ENCODE data around the gene ARHGEF18.
"Not testable (repeated sequence)": the region's sequence is repeated elsewhere in the genome, so short reads cannot be mapped to it uniquely, and the experiment has no call there.

Gene ARHGEF18

GRCh38 chr19:7368456-7368855 is 19.7 kb downstream of the ARHGEF18 start:
- Histone ChIP-seq H3K9me3 (ENCODE audit: control insufficient read depth, low read length) (no peaks in the 10 kb centered on the region), H3K79me2 (no peaks in the 10 kb centered on the region), H3K4me3 (ENCODE audit: low read depth, low read length) (no peak overlapping the region), H3K27me3 (ENCODE audit: control insufficient read depth, insufficient read depth, low read length) (no peaks in the 10 kb centered on the region), H3K4me1 (no peaks in the 10 kb centered on the region), H2AFZ (no peak overlapping the region), H3K27ac (no peak overlapping the region), H3K36me3 (ENCODE audit: control insufficient read depth, insufficient read depth, low read length) (no peaks in the 10 kb centered on the region), H3K9ac (no peak overlapping the region), H3K4me2 (ENCODE audit: low read length) (no peak overlapping the region)
- TF ChIP-seq CTCF (IDR thresholded peaks at IDR 0.05), result no peak

DNA sequence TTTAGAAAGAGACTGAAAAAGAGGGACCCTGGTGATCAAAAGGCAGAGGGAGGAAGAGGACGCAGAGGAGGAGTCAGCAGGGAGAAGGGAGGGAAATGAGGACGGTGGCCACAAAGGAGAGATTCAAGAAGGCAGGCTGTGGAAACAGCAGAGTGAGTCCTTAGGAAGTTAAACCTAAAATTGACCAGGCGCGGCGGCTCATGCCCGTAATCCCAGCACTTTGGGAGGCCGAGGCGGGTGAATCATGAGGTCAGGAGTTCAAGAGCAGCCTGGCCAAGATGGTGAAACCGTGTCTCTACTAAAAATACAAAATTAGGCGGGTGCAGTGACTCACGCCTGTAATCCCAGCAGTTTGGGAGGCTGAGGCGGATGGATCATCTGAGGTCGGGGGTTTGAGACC is 20.1 kb downstream of the ARHGEF18 start:
- not testable (repeated sequence) for H3K9me3 ChIP-seq (ENCODE audit: control insufficient read depth, low read length); H3K27ac ChIP-seq; H3K4me1 ChIP-seq; H2AFZ ChIP-seq; H3K36me3 ChIP-seq (ENCODE audit: control insufficient read depth, insufficient read depth, low read length); H3K79me2 ChIP-seq; H3K27me3 ChIP-seq (ENCODE audit: control insufficient read depth, insufficient read depth, low read length); H3K4me3 ChIP-seq (ENCODE audit: low read depth, low read length); H3K9ac ChIP-seq; H3K4me2 ChIP-seq (ENCODE audit: low read length)

DNA sequence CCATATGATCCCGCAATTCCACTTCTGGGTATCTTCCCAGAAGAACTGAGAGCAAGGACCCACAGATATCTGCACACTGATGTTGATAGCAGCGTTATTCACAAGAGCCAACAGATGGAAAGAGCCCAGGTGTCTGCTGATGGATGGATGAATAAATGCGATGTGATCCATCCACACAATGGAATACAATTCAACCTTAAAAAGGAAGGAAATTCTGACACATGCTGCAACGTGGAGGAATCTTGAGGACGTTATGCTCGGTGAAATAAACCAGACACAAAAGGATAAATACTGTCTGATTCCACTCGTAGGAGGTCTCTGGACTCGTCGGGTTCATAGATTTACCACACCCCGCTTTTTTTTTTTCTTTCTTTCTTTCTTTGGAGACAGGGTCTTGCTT is 21.8 kb downstream of the ARHGEF18 start:
- Histone ChIP-seq H3K9me3 (ENCODE audit: control insufficient read depth, low read length) (no peaks in the 10 kb centered on the region), H3K4me2 (ENCODE audit: low read length) (no peak overlapping the region), H3K27me3 (ENCODE audit: control insufficient read depth, insufficient read depth, low read length) (no peaks in the 10 kb centered on the region), H3K4me3 (ENCODE audit: low read depth, low read length) (no peak overlapping the region), H3K27ac (no peak overlapping the region), H3K36me3 (ENCODE audit: control insufficient read depth, insufficient read depth, low read length) (no peaks in the 10 kb centered on the region), H3K9ac (no peak overlapping the region), H3K4me1 (no peaks in the 10 kb centered on the region), H2AFZ (no peak overlapping the region), H3K79me2 (no peaks in the 10 kb centered on the region)
- TF ChIP-seq CTCF (IDR thresholded peaks at IDR 0.05), result no peak

DNA sequence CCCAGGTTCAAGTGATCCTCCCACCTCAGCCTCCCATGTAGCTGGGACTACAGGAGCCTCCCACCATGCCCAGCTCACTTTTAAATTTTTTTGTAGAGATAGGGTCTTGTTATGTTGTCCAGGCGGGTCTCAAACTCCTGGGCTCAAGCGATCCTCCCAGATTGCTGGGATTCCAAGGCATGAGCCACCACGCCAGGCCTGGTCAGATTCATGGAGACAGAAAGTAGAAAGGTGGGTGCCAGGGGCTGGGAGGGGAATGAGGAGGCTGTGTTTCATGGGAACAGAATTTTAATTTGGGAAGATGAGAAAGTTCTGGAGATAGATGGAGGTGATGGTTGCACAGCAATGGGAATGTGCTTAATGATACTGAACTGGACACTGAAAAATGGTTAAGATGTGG is 22.3 kb downstream of the ARHGEF18 start:
- Histone ChIP-seq H3K9me3 (ENCODE audit: control insufficient read depth, low read length) (no peaks in the 10 kb centered on the region), H3K4me1 (no peaks in the 10 kb centered on the region), H3K36me3 (ENCODE audit: control insufficient read depth, insufficient read depth, low read length) (no peaks in the 10 kb centered on the region), H2AFZ (no peak overlapping the region), H3K27me3 (ENCODE audit: control insufficient read depth, insufficient read depth, low read length) (no peaks in the 10 kb centered on the region), H3K79me2 (no peaks in the 10 kb centered on the region), H3K4me3 (ENCODE audit: low read depth, low read length) (no peak overlapping the region), H3K9ac (no peak overlapping the region), H3K4me2 (ENCODE audit: low read length) (no peak overlapping the region), H3K27ac (no peak overlapping the region)
- TF ChIP-seq CTCF (IDR thresholded peaks at IDR 0.05), result no peak

GRCh38 chr19:7372810-7373209 is 24.1 kb downstream of the ARHGEF18 start:
- H2AFZ ChIP-seq, result no peak overlapping the region
- no peak overlapping the region for H3K27ac ChIP-seq
- no peak overlapping the region for H3K9ac ChIP-seq
- H3K36me3 ChIP-seq (ENCODE audit: control insufficient read depth, insufficient read depth, low read length), result no peaks in the 10 kb centered on the region
- H3K4me1 ChIP-seq, result no peaks in the 10 kb centered on the region
- H3K27me3 ChIP-seq (ENCODE audit: control insufficient read depth, insufficient read depth, low read length), result no peaks in the 10 kb centered on the region
- no peaks in the 10 kb centered on the region for H3K79me2 ChIP-seq
- no peak overlapping the region for H3K4me3 ChIP-seq (ENCODE audit: low read depth, low read length)
- H3K9me3 ChIP-seq (ENCODE audit: control insufficient read depth, low read length), result no peaks in the 10 kb centered on the region
- TF ChIP-seq CTCF (IDR thresholded peaks at IDR 0.05), result no peak
- no peak overlapping the region for H3K4me2 ChIP-seq (ENCODE audit: low read length)

All from parathyroid adenoma (tissue), 2 donors.